ENCODE data around the gene CASKIN2.
"Not testable (repeated sequence)": the region's sequence is repeated elsewhere in the genome, so short reads cannot be mapped to it uniquely, and the experiment has no call there.

The CASKIN2 gene

GRCh38 chr17:75490953-75491649 lies 24.2 kb downstream of the CASKIN2 start:
- no peak for DNase-seq (ENCODE audit: extremely low read depth in 1 of 2, low read depth in 1 of 2)

GRCh38 chr17:75490173-75490743 lies 25.1 kb downstream of the CASKIN2 start:
- DNase-seq (ENCODE audit: extremely low read depth in 1 of 2, low read depth in 1 of 2): no peak

DNA sequence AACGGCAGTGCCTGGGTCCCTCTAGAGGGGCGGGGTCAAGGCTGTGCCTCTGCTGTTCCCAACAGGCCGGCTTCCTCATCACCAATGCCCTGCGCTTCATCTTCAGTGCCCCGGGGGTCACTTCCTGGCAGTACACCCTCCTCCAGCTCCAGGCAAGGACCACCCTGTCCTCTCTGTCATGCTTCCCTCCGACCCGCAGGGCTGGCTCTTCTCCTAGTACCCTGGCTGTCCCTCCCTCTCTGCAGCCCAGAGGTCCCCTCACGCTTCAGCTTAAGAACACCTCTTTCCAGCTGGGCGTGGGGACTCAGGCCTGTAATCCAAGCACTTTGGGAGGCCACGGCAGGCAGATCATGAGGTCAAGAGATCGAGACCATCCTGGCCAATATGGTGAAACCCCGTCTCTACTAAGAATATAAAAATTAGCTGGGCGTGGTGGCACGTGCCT lies 25.8 kb downstream of the CASKIN2 start:
- DNase-seq (ENCODE audit: extremely low read depth in 1 of 2, low read depth in 1 of 2): no peak

GRCh38 chr17:75488693-75489510 lies 26.4 kb downstream of the CASKIN2 start:
- DNase-seq (ENCODE audit: extremely low read depth in 1 of 2, low read depth in 1 of 2): no peak

- DNase-seq (ENCODE audit: extremely low read depth in 1 of 2, low read depth in 1 of 2): peak in 1 of 2 donors; percentile 31
These were observed 27.8 kb downstream of the CASKIN2 start for GRCh38 chr17:75487351-75488070.

GRCh38 chr17:75486951-75487350 lies 28.4 kb downstream of the CASKIN2 start:
- no peak for DNase-seq (ENCODE audit: extremely low read depth in 1 of 2, low read depth in 1 of 2)

DNA sequence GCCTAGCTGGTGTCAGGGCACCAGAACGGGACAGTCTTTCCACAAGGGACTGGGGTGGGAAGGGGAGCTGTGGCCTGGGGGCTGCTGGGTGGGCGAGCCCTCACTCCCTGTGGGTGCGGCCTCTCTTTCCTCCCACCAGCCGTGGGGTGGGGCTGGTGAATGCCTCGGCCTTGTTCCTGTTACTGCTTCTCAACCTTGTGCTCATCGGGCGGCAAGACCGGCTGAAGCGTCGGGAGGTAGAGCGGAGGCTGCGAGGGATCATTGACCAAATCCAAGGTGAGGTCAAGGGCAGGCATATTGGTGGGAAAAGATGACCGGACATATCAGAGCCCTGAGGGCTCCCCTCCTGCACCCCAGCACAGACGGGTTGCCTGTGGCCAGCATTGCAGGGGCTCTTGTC lies 29.2 kb downstream of the CASKIN2 start:
- DNase-seq (ENCODE audit: extremely low read depth in 1 of 2, low read depth in 1 of 2): no peak

- DNase-seq (ENCODE audit: extremely low read depth in 1 of 2, low read depth in 1 of 2): no peak
These were observed 29.6 kb downstream of the CASKIN2 start for GRCh38 chr17:75485688-75486087.

- no peak for DNase-seq (ENCODE audit: extremely low read depth in 1 of 2, low read depth in 1 of 2)
These were observed 33.0 kb downstream of the CASKIN2 start for GRCh38 chr17:75482098-75482942.

- DNase-seq (ENCODE audit: extremely low read depth in 1 of 2, low read depth in 1 of 2): no peak
These were observed 33.9 kb downstream of the CASKIN2 start for GRCh38 chr17:75481194-75482068.

- DNase-seq (ENCODE audit: extremely low read depth in 1 of 2, low read depth in 1 of 2): no peak
These were observed 35.1 kb downstream of the CASKIN2 start for GRCh38 chr17:75480281-75480680.

- DNase-seq (ENCODE audit: extremely low read depth in 1 of 2, low read depth in 1 of 2): no peak
These were observed 36.8 kb downstream of the CASKIN2 start for GRCh38 chr17:75478508-75478907.

GRCh38 chr17:75477490-75477862 lies 37.9 kb downstream of the CASKIN2 start:
- DNase-seq (ENCODE audit: extremely low read depth in 1 of 2, low read depth in 1 of 2): not testable (repeated sequence)

DNA sequence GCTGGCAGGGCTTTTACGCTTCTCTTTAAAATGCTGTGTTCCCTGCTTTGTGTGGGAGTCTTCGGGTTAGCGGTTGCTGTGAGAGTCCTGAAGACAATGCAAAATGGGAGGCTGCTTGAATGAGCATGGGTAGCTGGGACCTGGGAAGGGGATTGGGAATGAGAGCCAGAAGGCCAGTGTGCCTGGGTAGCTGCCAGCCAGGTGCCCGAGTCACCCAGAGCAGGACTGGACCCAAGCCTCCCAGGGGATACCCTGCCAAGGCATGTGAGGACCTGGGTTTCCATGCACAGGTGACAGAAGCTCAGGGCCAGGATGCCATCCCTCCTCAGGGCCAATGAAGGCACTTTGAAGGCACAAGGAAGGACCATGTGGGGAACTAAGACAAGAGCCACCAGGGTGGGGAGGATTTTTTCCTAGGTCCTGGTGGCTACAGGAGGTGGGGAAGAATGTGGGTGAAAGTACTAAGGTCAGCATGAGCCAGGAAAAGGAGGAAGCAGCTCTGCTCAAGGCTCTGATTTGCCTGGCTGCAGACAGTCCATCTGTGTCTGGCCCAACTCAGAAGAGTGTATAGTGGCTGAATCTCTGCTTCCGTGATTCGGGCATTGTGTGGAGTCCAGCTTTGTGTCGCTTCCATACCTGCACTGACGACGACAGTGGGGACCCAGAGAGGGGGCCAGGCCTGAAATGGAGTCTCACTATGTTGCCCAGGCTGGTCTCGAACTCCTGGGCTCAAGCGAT lies 38.4 kb downstream of the CASKIN2 start:
- DNase-seq (ENCODE audit: extremely low read depth in 1 of 2, low read depth in 1 of 2): no peak

GRCh38 chr17:75476271-75476671 lies 39.1 kb downstream of the CASKIN2 start:
- no peak for DNase-seq (ENCODE audit: extremely low read depth in 1 of 2, low read depth in 1 of 2)

DNA sequence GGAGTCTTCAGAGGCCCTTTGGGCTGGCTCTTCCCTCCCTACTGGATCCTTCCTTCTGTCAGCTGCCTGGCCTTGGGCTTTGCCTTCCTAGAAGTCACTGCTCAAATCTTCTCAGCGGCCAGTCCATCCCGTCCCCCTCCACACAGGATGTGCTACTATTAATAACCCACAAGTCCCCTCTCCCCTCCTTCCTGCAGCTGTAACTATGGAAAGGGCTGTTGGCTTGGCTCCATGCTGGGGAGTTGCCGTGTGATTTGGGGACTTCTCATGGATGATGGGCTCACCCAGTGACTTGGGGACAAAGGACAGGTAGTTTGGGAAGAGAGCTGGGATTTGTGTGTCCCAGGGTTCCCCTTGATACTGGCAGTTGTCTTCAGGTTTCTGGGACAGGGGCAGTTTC lies 39.5 kb downstream of the CASKIN2 start:
- no peak for DNase-seq (ENCODE audit: extremely low read depth in 1 of 2, low read depth in 1 of 2)

- DNase-seq (ENCODE audit: extremely low read depth in 1 of 2, low read depth in 1 of 2): no peak
These were observed 40.0 kb downstream of the CASKIN2 start for GRCh38 chr17:75475144-75475835.

- DNase-seq (ENCODE audit: extremely low read depth in 1 of 2, low read depth in 1 of 2): no peak
These were observed 40.6 kb downstream of the CASKIN2 start for GRCh38 chr17:75474736-75475135.
